HepG2 (cell line): ENCODE data around the gene DPEP1. TPM values are rescaled to one million over a fixed set of nuclear protein-coding genes. Genes with fewer than 3 reads are reported as not detected.
A peak's percentile ranks its signal among the peaks of the same experiment; 100 is the strongest.

Experiments used
- ATAC-seq: fragments of 200-7000 bp; cut with Tn5 transposase; 3 replicates; pipeline ENCODE4 v1.9.1; 2020; ENCODE audit warnings: mild to moderate bottlenecking, moderate library complexity
- BruUV-seq: library from RNA; stranded (reverse); fragments of 400-500 nt; replicated peaks from 2 replicates; lab custom pipeline; 2021; lab: Mats Ljungman, UMichigan
- CTCF ChIA-PET: fragments of 300-600 bp; formaldehyde crosslinking; extraction: SDS; loops from one replicate; lab custom pipeline; 2021; ENCODE audit warnings: low total read pairs, inconsistent platforms, low intra/inter-chr PET ratio; lab: Yijun Ruan, JAX
- POLR2A ChIA-PET: fragments of 350-600 bp; sonication (Branson Sonifier 250); formaldehyde crosslinking; loops from one replicate; lab custom pipeline; 2020; ENCODE audit warnings: antibody characterized with exemption, inconsistent platforms; lab: Yijun Ruan, JAX
- DNase-seq: peaks from one replicate; pipeline ENCODE4 v3.0.0-alpha.2; 2015; ENCODE audit warnings: low spot score
- FAIRE-seq: peaks from 3 replicates; lab custom pipeline; 2011; peaks lifted over from hg19 to GRCh38; lab: Jason Lieb, UNC
- H2AFZ ChIP-seq: one replicate; pipeline ENCODE4 v1.6.1; 2011; ENCODE audit warnings: low read length, inconsistent platforms
- H3K27ac ChIP-seq: fragments of 300-600 bp; 3 replicates; pipeline ENCODE4 v1.8.0; 2011; ENCODE audit warnings: mixed run types, mild to moderate bottlenecking, mixed read lengths, low read length, inconsistent platforms; ENCODE audit not compliant: insufficient read depth; ENCODE audit errors: extremely low read length
- H3K27me3 ChIP-seq, 2 experiments: fragments of 200-600 bp in 1 of 2; 2 replicates in 1 of 2; 3 replicates in 1 of 2; pipeline versions ENCODE4 v1.6.0 to v1.8.0; 2011; ENCODE audit warnings: low read length in 2 of 2, mild to moderate bottlenecking in 2 of 2, moderate library complexity in 2 of 2, inconsistent platforms in 1 of 2; ENCODE audit not compliant: insufficient read depth in 2 of 2, control insufficient read depth in 1 of 2
- H3K36me3 ChIP-seq, 2 experiments: fragments of 200-600 bp in 1 of 2; replicated peaks in 1 of 2; 2 replicates in 1 of 2; 3 replicates in 1 of 2; pipeline versions ENCODE4 v1.5.1 to v1.8.0; 2011; ENCODE audit warnings: low read length in 2 of 2, inconsistent platforms in 1 of 2; ENCODE audit not compliant: insufficient read depth in 2 of 2, control insufficient read depth in 1 of 2
- H3K4me1 ChIP-seq: 2 replicates; pipeline ENCODE4 v1.5.1; 2012; ENCODE audit warnings: low read length, inconsistent platforms; ENCODE audit not compliant: insufficient read depth
- H3K4me2 ChIP-seq: 2 replicates; pipeline ENCODE4 v1.6.0; 2011; ENCODE audit warnings: low read depth, low read length, inconsistent platforms
- H3K4me3 ChIP-seq, 3 experiments: fragments of 200-600 bp in 1 of 3; sonication (generic), shearing (Covaris generic) in 1 of 3; replicated peaks in 1 of 3; 2 replicates each; pipeline ENCODE4 v1.5.1; 2011 to 2016; ENCODE audit warnings: low read length in 3 of 3, inconsistent platforms in 2 of 3, low read depth in 2 of 3, mild to moderate bottlenecking in 2 of 3, control low read depth in 1 of 3, mixed read lengths in 1 of 3; ENCODE audit not compliant: insufficient read depth in 1 of 3
- H3K79me2 ChIP-seq: one replicate; pipeline ENCODE4 v1.6.1; 2011; ENCODE audit warnings: low read length, inconsistent platforms; ENCODE audit not compliant: insufficient read depth
- H3K9ac ChIP-seq: 2 replicates; pipeline ENCODE4 v1.6.0; 2011; ENCODE audit warnings: mild to moderate bottlenecking, low read depth, low read length, inconsistent platforms; ENCODE audit not compliant: insufficient read depth
- H3K9me3 ChIP-seq: 2 replicates; pipeline ENCODE4 v1.5.1; 2012; ENCODE audit warnings: mild to moderate bottlenecking, low read length
- H4K20me1 ChIP-seq: 2 replicates; pipeline ENCODE4 v1.6.0; 2011; ENCODE audit warnings: inconsistent platforms, mild to moderate bottlenecking, low read length, moderate library complexity; ENCODE audit not compliant: insufficient read depth
- HMG20A ChIP-seq: IDR thresholded peaks from 2 replicates; pipeline ENCODE4 v1.6.1; 2016; ENCODE audit warnings: borderline replicate concordance
- MZF1 ChIP-seq: sonication (generic); formaldehyde crosslinking; IDR thresholded peaks from 2 replicates; pipeline ENCODE4 v1.8.1; 2023; ENCODE audit warnings: mild to moderate bottlenecking, missing genetic modification reagents, borderline replicate concordance
- NR2C2 ChIP-seq: sonication (generic); formaldehyde crosslinking; IDR thresholded peaks from 2 replicates; pipeline ENCODE4 v1.4.0; 2020; ENCODE audit warnings: missing genetic modification reagents, mild to moderate bottlenecking, moderate library complexity, borderline replicate concordance
- NR2F1 ChIP-seq, 2 experiments: fragments of 450-650 bp in 1 of 2; formaldehyde crosslinking in 1 of 2; IDR thresholded peaks; 2 replicates each; pipeline versions ENCODE4 v1.5.0 to v1.6.1; 2016 to 2020; ENCODE audit warnings: mild to moderate bottlenecking in 1 of 2, missing compliant biosample characterization in 1 of 2, missing genetic modification reagents in 1 of 2, moderate library complexity in 1 of 2
- TCF7 ChIP-seq: sonication (generic); IDR thresholded peaks from 2 replicates; pipeline ENCODE4 v1.6.1; 2016; ENCODE audit warnings: antibody characterized with exemption, low read depth
- ZBTB38 ChIP-seq: sonication (generic); formaldehyde crosslinking; IDR thresholded peaks from 2 replicates; pipeline ENCODE4 v1.5.1; 2020; ENCODE audit warnings: mild to moderate bottlenecking, missing genetic modification reagents
- ZNF292 ChIP-seq: sonication (generic); formaldehyde crosslinking; IDR thresholded peaks from 2 replicates; pipeline ENCODE4 v1.8.1; 2022; ENCODE audit warnings: mild to moderate bottlenecking, low read depth, missing genetic modification reagents, borderline replicate concordance
- ZNF788 ChIP-seq: sonication (generic); formaldehyde crosslinking; IDR thresholded peaks from 2 replicates; pipeline ENCODE4 v1.5.0; 2020; ENCODE audit warnings: mild to moderate bottlenecking, missing genetic modification reagents, borderline replicate concordance
- WGBS: methylation state at CpG from one replicate; pipeline ENCODE4 v1.1.6; 2017; ENCODE audit warnings: low lambda C conversion rate; 5-methylcytosine and 5-hydroxymethylcytosine counted together
- in situ Hi-C: cut with HindIII; loops from 2 replicates; pipeline ENCODE4 v1.10.0; 2017; ENCODE audit warnings: low pct_unique_long_range_greater_than_20kb; ENCODE audit not compliant: extremely low pct_ligation_motif_present
- intact Hi-C: fragments of 100-400 bp; cut with micrococcal nuclease; formaldehyde crosslinking; loops from one replicate; pipeline ENCODE4 v1.10.0; 2022; ENCODE audit not compliant: unreplicated experiment
- polyA plus RNA-seq, 8 experiments: library from polyadenylated mRNA; depleted of rRNA in 3 of 8; stranded (reverse) in 7 of 8; unstranded in 1 of 8; fragments of >200 nt; fragmentation: Illumina TruSeq in 4 of 8; extraction: Trizol in 4 of 8; gene quantifications; 2 replicates each; pipeline versions ENCODE4 v1.2.1 to v1.2.3, GENCODE V29; 2011 to 2016; ENCODE audit warnings: low read depth in 4 of 8, missing spikeins in 1 of 8, mixed read lengths in 1 of 8; ENCODE audit not compliant: insufficient read depth in 1 of 8
- total RNA-seq, 5 experiments: library from RNA; depleted of rRNA; stranded (reverse); fragments of >200 nt; fragmentation: Illumina TruSeq; extraction: Trizol; gene quantifications; 2 replicates each; pipeline ENCODE4 v1.2.3, GENCODE V29; 2016; ENCODE audit warnings: low read depth in 1 of 5
- TF ChIP-seq, protein P1 (sequence below): IDR thresholded peaks from 2 replicates; pipeline ENCODE4 v1.4.0; 2020; ENCODE audit warnings: mild to moderate bottlenecking, missing genetic modification reagents
- TF ChIP-seq, protein P2 (sequence below): IDR thresholded peaks from 2 replicates; pipeline ENCODE4 v1.6.1; 2016; ENCODE audit warnings: missing genetic modification reagents, missing compliant biosample characterization
- TF ChIP-seq, protein P3 (sequence below): sonication (generic); formaldehyde crosslinking; IDR thresholded peaks from 2 replicates; pipeline ENCODE4 v1.4.0; 2020; ENCODE audit warnings: mild to moderate bottlenecking, missing genetic modification reagents
- TF ChIP-seq, protein P4 (sequence below): sonication (generic); formaldehyde crosslinking; IDR thresholded peaks from 2 replicates; pipeline ENCODE4 v1.5.0; 2020; ENCODE audit warnings: missing genetic modification reagents, mild to moderate bottlenecking, borderline replicate concordance

The DPEP1 gene
- total and polyA plus RNA-seq, 2 of the 13 experiments (the other 11 are each of a cell fraction or from before 2014, with no cell fraction given), result 37.6 to 52.2 TPM

DNA sequence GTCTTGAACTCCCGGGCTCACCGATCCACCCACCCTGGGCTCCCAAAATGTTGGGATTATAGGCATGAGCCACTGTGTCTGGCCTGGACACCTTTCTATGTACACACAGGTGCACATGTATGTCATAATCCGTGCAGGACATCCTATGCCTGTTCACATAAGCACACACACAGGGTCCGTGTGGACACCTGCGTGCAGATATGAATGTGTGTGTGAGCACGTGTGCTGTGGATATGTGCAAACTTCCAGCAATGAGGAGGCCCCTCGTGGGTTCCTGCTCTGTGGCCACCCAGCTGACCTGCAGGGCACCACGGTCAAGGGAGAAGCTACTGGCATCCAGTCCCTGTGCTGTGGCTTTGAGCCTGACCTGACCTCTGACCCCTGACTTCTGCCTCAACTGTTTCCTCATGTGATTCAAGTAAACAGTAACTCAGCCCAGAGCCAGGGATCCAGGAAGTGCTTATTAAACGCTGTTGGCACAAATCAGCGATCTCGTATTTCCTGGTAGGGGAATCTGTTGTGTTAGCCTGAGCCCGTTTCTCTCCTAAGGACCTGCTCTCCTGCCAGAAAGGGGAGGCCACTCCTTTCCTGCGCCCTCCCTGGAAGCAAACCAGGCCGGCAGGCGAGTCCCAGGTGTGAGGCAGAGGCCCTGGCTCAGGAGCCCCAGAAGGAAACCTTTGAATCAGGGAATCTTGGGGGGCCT, 31.4 kb upstream of the DPEP1 start (continued):
- TF ChIP-seq, protein P1, sequence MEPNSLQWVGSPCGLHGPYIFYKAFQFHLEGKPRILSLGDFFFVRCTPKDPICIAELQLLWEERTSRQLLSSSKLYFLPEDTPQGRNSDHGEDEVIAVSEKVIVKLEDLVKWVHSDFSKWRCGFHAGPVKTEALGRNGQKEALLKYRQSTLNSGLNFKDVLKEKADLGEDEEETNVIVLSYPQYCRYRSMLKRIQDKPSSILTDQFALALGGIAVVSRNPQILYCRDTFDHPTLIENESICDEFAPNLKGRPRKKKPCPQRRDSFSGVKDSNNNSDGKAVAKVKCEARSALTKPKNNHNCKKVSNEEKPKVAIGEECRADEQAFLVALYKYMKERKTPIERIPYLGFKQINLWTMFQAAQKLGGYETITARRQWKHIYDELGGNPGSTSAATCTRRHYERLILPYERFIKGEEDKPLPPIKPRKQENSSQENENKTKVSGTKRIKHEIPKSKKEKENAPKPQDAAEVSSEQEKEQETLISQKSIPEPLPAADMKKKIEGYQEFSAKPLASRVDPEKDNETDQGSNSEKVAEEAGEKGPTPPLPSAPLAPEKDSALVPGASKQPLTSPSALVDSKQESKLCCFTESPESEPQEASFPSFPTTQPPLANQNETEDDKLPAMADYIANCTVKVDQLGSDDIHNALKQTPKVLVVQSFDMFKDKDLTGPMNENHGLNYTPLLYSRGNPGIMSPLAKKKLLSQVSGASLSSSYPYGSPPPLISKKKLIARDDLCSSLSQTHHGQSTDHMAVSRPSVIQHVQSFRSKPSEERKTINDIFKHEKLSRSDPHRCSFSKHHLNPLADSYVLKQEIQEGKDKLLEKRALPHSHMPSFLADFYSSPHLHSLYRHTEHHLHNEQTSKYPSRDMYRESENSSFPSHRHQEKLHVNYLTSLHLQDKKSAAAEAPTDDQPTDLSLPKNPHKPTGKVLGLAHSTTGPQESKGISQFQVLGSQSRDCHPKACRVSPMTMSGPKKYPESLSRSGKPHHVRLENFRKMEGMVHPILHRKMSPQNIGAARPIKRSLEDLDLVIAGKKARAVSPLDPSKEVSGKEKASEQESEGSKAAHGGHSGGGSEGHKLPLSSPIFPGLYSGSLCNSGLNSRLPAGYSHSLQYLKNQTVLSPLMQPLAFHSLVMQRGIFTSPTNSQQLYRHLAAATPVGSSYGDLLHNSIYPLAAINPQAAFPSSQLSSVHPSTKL (CRISPR knock-in tag), result peak; percentile 68
- TF ChIP-seq ZNF292 (CRISPR knock-in tag) (0 out of 2 replicates have a peak, but pooled peaks have one; percentile 19), HMG20A (CRISPR knock-in tag) (peak; percentile 37; the same call in 1 of the 2 replicates), NR2C2 (peak; percentile 95), TCF7 (no peak; the same call in 1 of the 2 replicates)
- TF ChIP-seq, protein P2, sequence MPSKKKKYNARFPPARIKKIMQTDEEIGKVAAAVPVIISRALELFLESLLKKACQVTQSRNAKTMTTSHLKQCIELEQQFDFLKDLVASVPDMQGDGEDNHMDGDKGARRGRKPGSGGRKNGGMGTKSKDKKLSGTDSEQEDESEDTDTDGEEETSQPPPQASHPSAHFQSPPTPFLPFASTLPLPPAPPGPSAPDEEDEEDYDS (CRISPR knock-in tag), result peak; percentile 15; the same call in 1 of the 2 replicates

DNA sequence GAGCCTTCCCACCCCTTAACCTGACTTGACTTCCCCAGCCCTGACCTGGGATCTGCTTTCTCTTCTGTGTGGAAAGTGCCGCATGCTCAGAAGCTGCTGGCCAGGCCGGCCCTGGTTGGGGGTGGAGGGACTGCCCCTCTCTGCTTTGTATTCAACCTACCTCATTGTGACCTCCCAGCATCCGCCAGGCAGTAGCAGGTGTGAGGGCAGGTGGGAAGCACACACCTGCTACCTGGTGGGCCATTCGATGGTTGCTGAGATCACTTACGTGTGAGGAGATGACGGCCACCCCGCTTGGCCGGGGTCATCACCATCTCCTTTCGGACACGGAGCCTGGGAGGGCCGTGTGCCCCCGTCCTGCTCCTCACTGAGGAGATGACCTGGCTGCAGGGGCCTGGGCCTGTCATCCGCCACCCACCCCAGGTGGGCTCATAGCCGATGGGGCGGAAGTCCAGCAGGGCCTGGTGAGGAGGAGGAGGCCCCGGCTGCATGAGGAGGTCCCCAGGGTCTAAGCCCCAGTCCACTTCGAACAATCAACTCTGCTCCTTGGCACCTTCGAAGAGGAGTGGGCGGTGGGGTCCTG, 30.7 kb upstream of the DPEP1 start:
- Histone ChIP-seq H3K4me2 (peak overlapping the region; percentile 76), H3K36me3 (no peaks in the 10 kb centered on the region), H3K4me3 (peak overlapping the region; percentile 6 to 60 (median 29); a peak in 4 of 6 replicates), H2AFZ (no peak overlapping the region), H3K9me3 (no peaks in the 10 kb centered on the region), H3K9ac (peak overlapping the region; percentile 53), H4K20me1 (no peaks in the 10 kb centered on the region), H3K79me2 (no peaks in the 10 kb centered on the region), H3K27ac (no peak overlapping the region), H3K4me1 (peaks cover 39% of the 10 kb centered on the region), H3K27me3 (peaks cover 0 to 27% of the 10 kb centered on the region in 2 experiments; a peak in 3 of 5 replicates)
- no TSS peak for BruUV-seq
- intact Hi-C loops, result no loop called here
- no peak for DNase-seq
- ChIA-PET CTCF (no interaction called here), POLR2A (interaction anchor here (1.0 to 2.2 kb wide), 4 partner anchors 10 to 23 kb away, joined by 3 to 10 read pairs (median 6); no protein-coding TSS in a partner anchor)
- no peak for FAIRE-seq
- peak; percentile 2; the same call in 2 of the 3 replicates for ATAC-seq
- in situ Hi-C loops, result no loop called here
- 75% methylated on average over 19 of the region's 19 CpGs for WGBS
- TF ChIP-seq ZBTB38 (CRISPR knock-in tag) (peak; percentile 77; the same call in 1 of the 2 replicates), ZNF788 (no peak), NR2F1 (CRISPR knock-in tag; IDR thresholded peaks at IDR 0.05) (no peak), MZF1 (CRISPR knock-in tag) (no peak)
- TF ChIP-seq, protein P3, sequence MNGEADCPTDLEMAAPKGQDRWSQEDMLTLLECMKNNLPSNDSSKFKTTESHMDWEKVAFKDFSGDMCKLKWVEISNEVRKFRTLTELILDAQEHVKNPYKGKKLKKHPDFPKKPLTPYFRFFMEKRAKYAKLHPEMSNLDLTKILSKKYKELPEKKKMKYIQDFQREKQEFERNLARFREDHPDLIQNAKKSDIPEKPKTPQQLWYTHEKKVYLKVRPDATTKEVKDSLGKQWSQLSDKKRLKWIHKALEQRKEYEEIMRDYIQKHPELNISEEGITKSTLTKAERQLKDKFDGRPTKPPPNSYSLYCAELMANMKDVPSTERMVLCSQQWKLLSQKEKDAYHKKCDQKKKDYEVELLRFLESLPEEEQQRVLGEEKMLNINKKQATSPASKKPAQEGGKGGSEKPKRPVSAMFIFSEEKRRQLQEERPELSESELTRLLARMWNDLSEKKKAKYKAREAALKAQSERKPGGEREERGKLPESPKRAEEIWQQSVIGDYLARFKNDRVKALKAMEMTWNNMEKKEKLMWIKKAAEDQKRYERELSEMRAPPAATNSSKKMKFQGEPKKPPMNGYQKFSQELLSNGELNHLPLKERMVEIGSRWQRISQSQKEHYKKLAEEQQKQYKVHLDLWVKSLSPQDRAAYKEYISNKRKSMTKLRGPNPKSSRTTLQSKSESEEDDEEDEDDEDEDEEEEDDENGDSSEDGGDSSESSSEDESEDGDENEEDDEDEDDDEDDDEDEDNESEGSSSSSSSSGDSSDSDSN, result 0 out of 2 replicates have a peak, but pooled peaks have one; percentile 13
- TF ChIP-seq, protein P4, sequence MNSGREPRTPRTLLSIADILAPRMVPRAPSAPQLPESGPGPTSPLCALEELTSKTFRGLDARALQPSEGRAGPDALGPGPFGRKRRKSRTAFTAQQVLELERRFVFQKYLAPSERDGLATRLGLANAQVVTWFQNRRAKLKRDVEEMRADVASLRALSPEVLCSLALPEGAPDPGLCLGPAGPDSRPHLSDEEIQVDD (CRISPR knock-in tag), result no peak
